Nephron (organoid): ENCODE results near the gene PRKAR2A.

Experiments
- H3K27ac Mint-ChIP-seq, 3 experiments: 2 replicates each; pipeline ENCODE4 v1.8.0; 2020; ENCODE audit warnings: mixed read lengths in 3 of 3, mild to moderate bottlenecking in 2 of 3, moderate library complexity in 1 of 3
- H3K27me3 Mint-ChIP-seq: 2 replicates; pipeline ENCODE4 v1.8.0; 2021; ENCODE audit warnings: low read depth, mild to moderate bottlenecking, moderate library complexity, mixed read lengths
- H3K36me3 Mint-ChIP-seq: 2 replicates; pipeline ENCODE4 v1.8.0; 2020; ENCODE audit warnings: low read depth, mixed read lengths
- H3K4me1 Mint-ChIP-seq: 2 replicates; pipeline ENCODE4 v1.8.0; 2020; ENCODE audit warnings: mixed read lengths
- H3K4me3 Mint-ChIP-seq, 3 experiments: 2 replicates each; pipeline ENCODE4 v1.8.0; 2020; ENCODE audit warnings: mild to moderate bottlenecking in 3 of 3, mixed read lengths in 3 of 3, moderate library complexity in 2 of 3
- H3K9me3 Mint-ChIP-seq: 2 replicates; pipeline ENCODE4 v1.8.0; 2020; ENCODE audit warnings: mixed read lengths
- CTCF ChIP-seq, 3 experiments: fragments of 200-600 bp; sonication (generic); IDR thresholded peaks; one replicate each; pipeline ENCODE4 v1.5.0; 2021; ENCODE audit warnings: antibody characterized with exemption in 3 of 3; ENCODE audit not compliant: unreplicated experiment in 3 of 3

PRKAR2A gene

GRCh38 chr3:48881652-48882114 lies 34.0 kb upstream of the PRKAR2A start:
- Mint-ChIP-seq H3K36me3 (peaks cover 8% of the 10 kb centered on the region), H3K4me3 (no peak overlapping the region), H3K9me3 (no peaks in the 10 kb centered on the region), H3K4me1 (no peaks in the 10 kb centered on the region), H3K27ac (no peak overlapping the region), H3K27me3 (no peaks in the 10 kb centered on the region)
- TF ChIP-seq CTCF (IDR thresholded peaks at IDR 0.05; ENCODE audit: unreplicated experiment in 3 of 3), result no peak

- no peak overlapping the region for H3K4me3 Mint-ChIP-seq
- H3K4me1 Mint-ChIP-seq, result no peaks in the 10 kb centered on the region
- no peaks in the 10 kb centered on the region for H3K27me3 Mint-ChIP-seq
- H3K9me3 Mint-ChIP-seq, result no peaks in the 10 kb centered on the region
- TF ChIP-seq CTCF (IDR thresholded peaks at IDR 0.05; ENCODE audit: unreplicated experiment in 3 of 3), result no peak
- peaks cover 8% of the 10 kb centered on the region for H3K36me3 Mint-ChIP-seq
- H3K27ac Mint-ChIP-seq, result no peak overlapping the region
Observed at GRCh38 chr3:48881006-48881405, 33.3 kb upstream of the PRKAR2A start.

- Mint-ChIP-seq H3K4me1 (no peaks in the 10 kb centered on the region), H3K27ac (no peak overlapping the region), H3K4me3 (no peak overlapping the region), H3K36me3 (peaks cover 8% of the 10 kb centered on the region), H3K27me3 (no peaks in the 10 kb centered on the region), H3K9me3 (no peaks in the 10 kb centered on the region)
- TF ChIP-seq CTCF (IDR thresholded peaks at IDR 0.05; ENCODE audit: unreplicated experiment in 3 of 3), result no peak
Observed at GRCh38 chr3:48879994-48880377, 32.3 kb upstream of the PRKAR2A start.

GRCh38 chr3:48879307-48879993 lies 31.8 kb upstream of the PRKAR2A start:
- Mint-ChIP-seq H3K36me3 (peaks cover 4% of the 10 kb centered on the region), H3K4me1 (no peaks in the 10 kb centered on the region), H3K9me3 (no peaks in the 10 kb centered on the region), H3K27me3 (no peaks in the 10 kb centered on the region), H3K4me3 (no peak overlapping the region), H3K27ac (no peak overlapping the region)
- TF ChIP-seq CTCF (IDR thresholded peaks at IDR 0.05; ENCODE audit: unreplicated experiment in 3 of 3), result no peak

GRCh38 chr3:48877671-48878070 lies 30.0 kb upstream of the PRKAR2A start:
- no peaks in the 10 kb centered on the region for H3K9me3 Mint-ChIP-seq
- H3K4me3 Mint-ChIP-seq, result no peak overlapping the region
- no peaks in the 10 kb centered on the region for H3K4me1 Mint-ChIP-seq
- no peak for TF ChIP-seq CTCF (IDR thresholded peaks at IDR 0.05; ENCODE audit: unreplicated experiment in 3 of 3)
- peaks cover 4% of the 10 kb centered on the region for H3K36me3 Mint-ChIP-seq
- H3K27ac Mint-ChIP-seq, result no peak overlapping the region
- H3K27me3 Mint-ChIP-seq, result no peaks in the 10 kb centered on the region

- no peaks in the 10 kb centered on the region for H3K4me1 Mint-ChIP-seq
- no peak overlapping the region for H3K27ac Mint-ChIP-seq
- peaks cover 9% of the 10 kb centered on the region for H3K36me3 Mint-ChIP-seq
- H3K4me3 Mint-ChIP-seq, result no peak overlapping the region
- no peaks in the 10 kb centered on the region for H3K9me3 Mint-ChIP-seq
- no peaks in the 10 kb centered on the region for H3K27me3 Mint-ChIP-seq
- no peak for TF ChIP-seq CTCF (IDR thresholded peaks at IDR 0.05; ENCODE audit: unreplicated experiment in 3 of 3)
Observed at GRCh38 chr3:48863122-48863521, 15.4 kb upstream of the PRKAR2A start.
